Duodenal mucosa (tissue), 2 donors: ENCODE measurements around the gene TBC1D1.

Experiments used
- H3K27ac ChIP-seq: one replicate; pipeline ENCODE4 v1.7.0; 2013; ENCODE audit warnings: low read depth, low read length
- H3K27me3 ChIP-seq, 2 donors: one replicate each; pipeline ENCODE4 v1.7.0; 2013; ENCODE audit warnings: low read length in 2 of 2, control low read depth in 1 of 2; ENCODE audit not compliant: insufficient read depth in 2 of 2, control insufficient read depth in 1 of 2
- H3K36me3 ChIP-seq, 2 donors: one replicate each; pipeline ENCODE4 v1.7.0; 2013; ENCODE audit warnings: low read length in 2 of 2, control low read depth in 1 of 2; ENCODE audit not compliant: insufficient read depth in 2 of 2, control insufficient read depth in 1 of 2
- H3K4me1 ChIP-seq, 2 donors: one replicate each; pipeline ENCODE4 v1.7.0; 2013; ENCODE audit warnings: low read length in 2 of 2, control low read depth in 1 of 2; ENCODE audit not compliant: insufficient read depth in 2 of 2, control insufficient read depth in 1 of 2
- H3K4me3 ChIP-seq, 2 donors: one replicate each; pipeline ENCODE4 v1.7.0; 2013; ENCODE audit warnings: low read length in 2 of 2, low read depth in 1 of 2
- H3K9ac ChIP-seq, 2 donors: one replicate each; pipeline ENCODE4 v1.7.0; 2013; ENCODE audit warnings: low read length in 2 of 2, low read depth in 1 of 2
- H3K9me3 ChIP-seq, 2 donors: one replicate each; pipeline ENCODE4 v1.7.0; 2013; ENCODE audit warnings: low read length in 2 of 2, control low read depth in 1 of 2; ENCODE audit not compliant: control insufficient read depth in 1 of 2

Gene TBC1D1

GRCh38 chr4:38128478-38129459, 237.9 kb downstream of the TBC1D1 start:
- Histone ChIP-seq H3K4me3 (no peak overlapping the region), H3K9me3 (no peaks in the 10 kb centered on the region), H3K27ac (no peak overlapping the region), H3K36me3 (peaks cover 5 to 19% of the 10 kb centered on the region in 2 donors), H3K9ac (no peak overlapping the region), H3K27me3 (no peaks in the 10 kb centered on the region), H3K4me1 (peaks cover 40 to 48% of the 10 kb centered on the region in 2 donors)

GRCh38 chr4:38129460-38130227, 238.8 kb downstream of the TBC1D1 start:
- Histone ChIP-seq H3K36me3 (peaks cover 12 to 19% of the 10 kb centered on the region in 2 donors), H3K4me3 (no peak overlapping the region), H3K9ac (no peak overlapping the region), H3K4me1 (peaks cover 46 to 57% of the 10 kb centered on the region in 2 donors), H3K27me3 (no peaks in the 10 kb centered on the region), H3K27ac (no peak overlapping the region), H3K9me3 (no peaks in the 10 kb centered on the region)

GRCh38 chr4:38130884-38131283, 240.0 kb downstream of the TBC1D1 start:
- Histone ChIP-seq H3K27ac (no peak overlapping the region), H3K9me3 (no peaks in the 10 kb centered on the region), H3K27me3 (no peaks in the 10 kb centered on the region), H3K4me3 (no peak overlapping the region), H3K36me3 (peaks cover 10 to 16% of the 10 kb centered on the region in 2 donors), H3K9ac (no peak overlapping the region), H3K4me1 (peaks cover 46 to 59% of the 10 kb centered on the region in 2 donors)

GRCh38 chr4:38131371-38132091, 240.6 kb downstream of the TBC1D1 start:
- Histone ChIP-seq H3K4me1 (peaks cover 46 to 59% of the 10 kb centered on the region in 2 donors), H3K27ac (peak overlapping the region; percentile 47), H3K9ac (peak overlapping the region; percentile 2 to 44), H3K27me3 (no peaks in the 10 kb centered on the region), H3K4me3 (no peak overlapping the region), H3K9me3 (no peaks in the 10 kb centered on the region), H3K36me3 (peaks cover 9 to 20% of the 10 kb centered on the region in 2 donors)

- Histone ChIP-seq H3K4me3 (peak overlapping the region in 1 of 2 donors; percentile 32), H3K9me3 (no peaks in the 10 kb centered on the region), H3K36me3 (peaks cover 13 to 20% of the 10 kb centered on the region in 2 donors), H3K27ac (peak overlapping the region; percentile 47), H3K27me3 (no peaks in the 10 kb centered on the region), H3K9ac (peak overlapping the region; percentile 2 to 44), H3K4me1 (peaks cover 46 to 59% of the 10 kb centered on the region in 2 donors)
Measured at GRCh38 chr4:38132107-38132673, 241.3 kb downstream of the TBC1D1 start.

GRCh38 chr4:38132843-38133662, 242.2 kb downstream of the TBC1D1 start:
- Histone ChIP-seq H3K27me3 (no peaks in the 10 kb centered on the region), H3K4me1 (peaks cover 46 to 59% of the 10 kb centered on the region in 2 donors), H3K4me3 (no peak overlapping the region), H3K9ac (peak overlapping the region in 1 of 2 donors; percentile 44), H3K36me3 (peaks cover 18 to 26% of the 10 kb centered on the region in 2 donors), H3K27ac (peak overlapping the region; percentile 30), H3K9me3 (no peaks in the 10 kb centered on the region)

GRCh38 chr4:38133711-38134480, 243.0 kb downstream of the TBC1D1 start:
- Histone ChIP-seq H3K4me3 (no peak overlapping the region), H3K36me3 (peaks cover 24 to 34% of the 10 kb centered on the region in 2 donors), H3K4me1 (peaks cover 38 to 51% of the 10 kb centered on the region in 2 donors), H3K27ac (peak overlapping the region; percentile 41), H3K9ac (peak overlapping the region in 1 of 2 donors; percentile 10), H3K27me3 (no peaks in the 10 kb centered on the region), H3K9me3 (no peaks in the 10 kb centered on the region)

- Histone ChIP-seq H3K4me3 (no peak overlapping the region), H3K27ac (no peak overlapping the region), H3K9ac (no peak overlapping the region), H3K9me3 (no peaks in the 10 kb centered on the region), H3K36me3 (peaks cover 35 to 45% of the 10 kb centered on the region in 2 donors), H3K4me1 (peaks cover 30 to 41% of the 10 kb centered on the region in 2 donors), H3K27me3 (no peaks in the 10 kb centered on the region)
Measured at GRCh38 chr4:38135201-38135600, 244.3 kb downstream of the TBC1D1 start.
